GM20000 (cell line): Measurements from ENCODE around the gene PRRX2.

Experiments
- DNase-seq: peaks from one replicate; pipeline ENCODE4 v3.0.0; 2012; ENCODE audit warnings: low spot score
- TF ChIP-seq, protein P1 (sequence below): IDR thresholded peaks from 2 replicates; pipeline ENCODE4 v1.5.1; 2012; ENCODE audit warnings: mild to moderate bottlenecking, control low read depth; ENCODE audit errors: extremely low read depth, missing control alignments

PRRX2 gene

GRCh38 chr9:129720181-129720864 lies 54.9 kb downstream of the PRRX2 start:
- no peak for DNase-seq
- TF ChIP-seq, protein P1, sequence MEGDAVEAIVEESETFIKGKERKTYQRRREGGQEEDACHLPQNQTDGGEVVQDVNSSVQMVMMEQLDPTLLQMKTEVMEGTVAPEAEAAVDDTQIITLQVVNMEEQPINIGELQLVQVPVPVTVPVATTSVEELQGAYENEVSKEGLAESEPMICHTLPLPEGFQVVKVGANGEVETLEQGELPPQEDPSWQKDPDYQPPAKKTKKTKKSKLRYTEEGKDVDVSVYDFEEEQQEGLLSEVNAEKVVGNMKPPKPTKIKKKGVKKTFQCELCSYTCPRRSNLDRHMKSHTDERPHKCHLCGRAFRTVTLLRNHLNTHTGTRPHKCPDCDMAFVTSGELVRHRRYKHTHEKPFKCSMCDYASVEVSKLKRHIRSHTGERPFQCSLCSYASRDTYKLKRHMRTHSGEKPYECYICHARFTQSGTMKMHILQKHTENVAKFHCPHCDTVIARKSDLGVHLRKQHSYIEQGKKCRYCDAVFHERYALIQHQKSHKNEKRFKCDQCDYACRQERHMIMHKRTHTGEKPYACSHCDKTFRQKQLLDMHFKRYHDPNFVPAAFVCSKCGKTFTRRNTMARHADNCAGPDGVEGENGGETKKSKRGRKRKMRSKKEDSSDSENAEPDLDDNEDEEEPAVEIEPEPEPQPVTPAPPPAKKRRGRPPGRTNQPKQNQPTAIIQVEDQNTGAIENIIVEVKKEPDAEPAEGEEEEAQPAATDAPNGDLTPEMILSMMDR, result no peak

- TF ChIP-seq, protein P1, result no peak
- no peak for DNase-seq
These were observed 55.6 kb downstream of the PRRX2 start for GRCh38 chr9:129720865-129721545.

- TF ChIP-seq, protein P1, result no peak
- DNase-seq, result no peak
These were observed 57.5 kb downstream of the PRRX2 start for GRCh38 chr9:129722913-129723312.

- no peak for DNase-seq
- TF ChIP-seq, protein P1, result no peak
These were observed 59.2 kb downstream of the PRRX2 start for GRCh38 chr9:129724456-129725190.

DNA sequence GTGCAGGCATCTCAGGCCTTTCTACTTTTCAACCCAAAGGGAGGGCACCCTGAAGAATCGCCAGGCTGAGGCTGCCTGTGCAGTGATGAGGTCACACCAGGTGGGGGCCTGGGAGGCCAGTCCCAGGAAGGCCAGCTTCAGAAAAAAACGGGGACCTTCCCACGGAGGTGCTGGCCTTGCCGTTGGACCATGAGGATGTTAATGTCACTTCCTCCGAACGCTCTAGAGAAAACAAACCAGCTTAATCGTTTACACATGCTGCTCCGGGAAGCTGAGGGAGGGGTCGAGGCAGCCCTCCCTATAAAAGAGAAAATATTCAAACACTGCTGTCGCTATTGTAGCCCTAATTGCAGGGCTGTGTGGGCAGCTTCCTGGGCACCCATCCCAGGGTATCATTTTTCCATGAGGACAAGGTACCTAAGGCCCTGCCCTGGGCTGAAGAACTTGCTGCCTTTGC lies 60.4 kb downstream of the PRRX2 start:
- TF ChIP-seq, protein P1, result no peak
- DNase-seq, result no peak

DNA sequence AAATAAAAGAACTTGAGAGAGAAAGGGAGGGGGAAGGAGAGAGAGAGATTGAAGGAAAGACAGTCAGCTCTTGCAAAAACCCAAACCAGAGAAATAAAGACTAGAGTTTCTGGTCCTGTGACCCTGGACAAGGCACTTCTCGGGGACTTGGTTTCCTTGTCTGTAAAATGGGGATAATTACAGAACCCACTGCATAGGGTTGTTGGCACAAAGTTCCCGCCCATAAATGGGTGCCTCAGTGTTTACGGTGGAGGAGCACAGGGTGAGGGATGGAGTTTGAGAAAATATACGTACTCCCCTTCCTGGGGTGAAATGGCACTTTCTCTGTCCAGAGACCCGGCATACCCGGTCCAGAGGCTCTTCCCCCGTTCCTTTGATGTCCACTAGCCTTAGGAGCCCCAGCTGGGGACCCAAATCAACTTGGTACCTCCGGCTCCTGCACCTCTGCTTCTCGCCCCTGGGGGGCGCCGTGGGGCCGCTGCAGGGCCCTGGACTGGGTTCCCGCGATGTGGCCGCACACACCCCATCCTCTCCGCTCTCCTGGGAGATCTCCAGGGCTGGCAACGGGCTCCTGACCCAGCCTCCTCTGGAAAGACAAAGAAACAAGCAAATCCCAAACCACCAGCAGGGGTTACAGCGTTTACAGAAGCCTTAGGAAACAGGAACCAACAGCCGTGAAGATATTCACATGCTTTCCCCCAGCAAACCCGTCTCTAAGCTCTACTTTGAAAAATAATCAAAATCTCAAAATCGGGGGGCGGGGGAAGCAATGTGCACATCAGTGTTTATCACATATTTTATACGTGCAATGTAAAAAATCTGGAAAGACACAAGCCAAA lies 61.1 kb downstream of the PRRX2 start:
- TF ChIP-seq, protein P1, result peak; percentile 78
- DNase-seq, result peak; percentile 88
